Measurements from ENCODE around the gene ZBTB25.
A peak's percentile ranks its signal among the peaks of the same experiment; 100 is the strongest.

The ZBTB25 gene

GRCh38 chr14:64475585-64476273 is 27.9 kb downstream of the ZBTB25 start:
- DNase-seq = no peak

GRCh38 chr14:64474698-64475097 is 28.9 kb downstream of the ZBTB25 start:
- DNase-seq = no peak

GRCh38 chr14:64474041-64474440 is 29.6 kb downstream of the ZBTB25 start:
- no peak for DNase-seq

GRCh38 chr14:64468451-64468850 is 35.2 kb downstream of the ZBTB25 start:
- no peak for DNase-seq

DNA sequence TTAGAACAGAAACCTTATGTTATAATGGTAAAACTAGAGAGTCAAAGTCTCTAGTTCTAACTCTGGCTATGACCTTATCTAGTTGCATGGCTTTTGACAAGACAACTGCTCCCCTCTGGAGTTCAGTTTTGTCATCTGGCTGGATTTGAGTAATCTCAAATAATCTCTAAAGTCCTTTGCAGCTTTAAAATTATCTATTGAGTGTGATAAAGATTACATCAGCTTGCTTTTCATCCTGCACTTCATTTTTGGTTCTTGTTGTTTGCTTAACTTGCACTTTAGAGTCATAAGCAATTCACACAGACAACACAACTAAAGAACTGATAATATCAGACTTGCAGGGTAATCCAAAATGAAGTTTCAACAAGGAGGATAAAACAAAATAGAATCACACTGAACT is 36.1 kb downstream of the ZBTB25 start:
- DNase-seq = no peak

GRCh38 chr14:64467101-64467500 is 36.5 kb downstream of the ZBTB25 start:
- DNase-seq = no peak

DNA sequence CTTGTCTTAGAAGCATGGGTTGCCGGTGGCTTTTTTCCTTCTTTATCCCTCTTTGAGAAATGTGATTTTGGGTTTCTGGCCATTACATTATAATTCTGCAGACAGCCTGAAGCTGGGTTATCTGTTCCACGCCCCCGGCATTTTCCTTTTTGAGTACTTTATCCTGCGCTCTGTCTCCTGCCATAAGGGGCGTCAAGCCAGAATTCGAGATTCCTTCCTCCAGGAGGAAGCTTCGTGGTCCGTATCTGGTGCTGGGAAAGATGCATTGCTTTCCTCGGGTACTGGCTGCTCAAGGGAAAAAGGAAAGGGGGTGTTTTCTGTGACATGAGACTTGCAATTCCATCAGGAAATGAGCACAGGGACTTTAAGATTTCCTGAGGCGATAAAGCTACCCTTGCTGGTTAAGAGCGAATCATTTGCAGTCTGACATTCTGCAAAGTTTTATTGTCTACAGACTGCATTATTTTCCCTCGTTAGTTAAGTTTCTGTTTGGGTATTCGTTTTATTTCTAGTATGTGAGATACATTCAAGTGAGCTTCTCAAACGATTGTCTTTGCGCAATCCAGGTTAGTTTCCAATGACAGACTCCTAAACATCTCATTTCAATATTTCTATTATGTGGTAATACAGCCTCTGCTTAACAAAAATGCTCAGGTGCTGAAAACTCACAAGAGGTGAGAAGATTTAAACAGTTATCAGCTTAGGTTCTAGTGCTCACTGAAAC is 37.6 kb downstream of the ZBTB25 start:
- peak; percentile 41 for DNase-seq

DNA sequence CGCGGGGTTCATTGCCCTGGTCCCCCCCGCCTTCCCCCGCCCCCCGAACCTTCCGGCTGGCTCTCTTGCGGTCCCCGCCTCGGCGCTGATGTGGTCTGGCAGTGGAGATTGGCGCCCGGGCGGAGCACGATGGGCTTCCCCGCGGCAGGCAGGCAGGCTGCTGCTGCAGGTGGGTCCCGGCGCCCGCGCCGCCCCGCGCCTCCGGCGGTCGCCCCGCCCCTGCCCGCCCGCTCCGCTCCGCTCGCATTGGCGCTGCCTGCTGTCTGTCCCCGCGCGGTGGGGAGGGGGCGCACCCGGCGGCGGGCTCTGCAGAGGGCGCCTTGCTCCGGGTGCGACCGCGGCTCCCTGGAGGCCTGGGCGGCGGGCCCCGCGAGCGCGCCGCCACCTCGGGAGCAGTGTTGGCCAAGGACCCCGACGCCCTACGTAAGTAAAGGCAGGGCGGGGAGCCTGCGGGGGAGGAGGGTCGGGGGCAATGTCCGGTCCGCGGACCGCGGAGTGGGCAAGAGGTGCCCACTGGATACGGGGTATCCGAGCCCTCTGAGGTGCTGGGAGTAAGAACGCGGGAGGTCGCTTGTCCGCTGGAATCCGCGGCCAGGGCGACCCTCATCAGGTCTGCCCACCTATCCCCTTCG is 38.3 kb downstream of the ZBTB25 start, which contains the start of gene AKAP5:
Gene AKAP5 (plus strand): TSS at position 309 of the 632 bp plus-strand sequence. CDS start 2,896 bp downstream, outside the sequence.
- peak; percentile 83 for DNase-seq

GRCh38 chr14:64464651-64465050 is 39.0 kb downstream of the ZBTB25 start:
- DNase-seq = peak; percentile 73

GRCh38 chr14:64463873-64464272 is 39.8 kb downstream of the ZBTB25 start:
- DNase-seq = no peak

- no peak for DNase-seq
Measured at GRCh38 chr14:64463195-64463594, 40.4 kb downstream of the ZBTB25 start.

DNA sequence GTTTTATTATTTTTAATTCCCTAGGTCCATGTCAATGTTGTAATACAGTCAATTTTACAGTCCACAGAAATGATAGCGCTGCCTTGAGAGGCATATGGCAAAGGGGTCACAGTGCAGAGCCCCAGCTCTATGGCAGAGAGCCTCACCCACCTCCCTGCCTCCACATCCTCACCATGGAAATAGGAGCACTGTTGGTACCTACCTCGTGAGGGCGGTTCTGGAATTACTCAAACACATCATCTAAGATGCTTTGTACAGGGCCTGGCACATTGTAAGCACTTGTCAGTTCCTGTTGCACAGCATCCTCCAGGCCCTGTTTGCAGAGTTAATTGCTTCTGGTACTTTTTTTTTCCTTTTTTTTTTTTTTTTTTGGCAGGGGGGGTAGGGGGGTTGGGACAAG is 42.4 kb downstream of the ZBTB25 start:
- no peak for DNase-seq

DNA sequence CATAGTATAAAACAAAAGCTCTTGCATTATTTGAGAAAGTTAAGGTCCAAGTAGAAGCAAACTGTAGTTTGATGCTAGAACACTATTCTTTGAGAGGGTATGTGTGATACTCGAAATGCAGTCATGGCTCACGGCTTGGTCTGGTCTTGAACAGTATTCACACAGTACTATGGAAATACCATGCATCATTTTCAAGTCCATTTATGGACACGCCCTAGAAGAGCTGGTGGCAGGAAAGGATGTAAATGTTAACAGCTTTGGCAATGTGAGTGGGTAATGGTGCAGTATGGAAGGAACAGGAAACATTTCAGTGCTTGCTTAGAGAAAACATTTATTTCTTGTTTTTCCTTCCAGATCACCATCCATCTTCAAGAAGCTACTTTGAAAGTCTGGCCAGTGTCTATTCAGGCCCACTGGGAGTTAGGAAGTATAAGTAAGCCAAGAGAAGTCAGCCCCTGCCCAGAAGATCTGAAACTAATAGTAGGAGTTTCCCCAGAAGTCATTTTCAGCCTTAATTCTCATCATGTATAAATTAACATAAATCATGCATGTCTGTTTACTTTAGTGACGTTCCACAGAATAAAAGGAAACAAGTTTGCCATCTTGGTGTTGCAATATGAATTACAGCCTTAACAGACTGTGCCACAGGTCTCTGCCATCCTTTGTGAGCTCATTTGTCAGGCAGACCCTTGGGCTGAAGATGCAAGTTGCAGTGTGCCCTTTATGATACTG is 44.1 kb downstream of the ZBTB25 start:
- DNase-seq = no peak

GRCh38 chr14:64454671-64455070 is 49.0 kb downstream of the ZBTB25 start:
- no peak for DNase-seq

DNA sequence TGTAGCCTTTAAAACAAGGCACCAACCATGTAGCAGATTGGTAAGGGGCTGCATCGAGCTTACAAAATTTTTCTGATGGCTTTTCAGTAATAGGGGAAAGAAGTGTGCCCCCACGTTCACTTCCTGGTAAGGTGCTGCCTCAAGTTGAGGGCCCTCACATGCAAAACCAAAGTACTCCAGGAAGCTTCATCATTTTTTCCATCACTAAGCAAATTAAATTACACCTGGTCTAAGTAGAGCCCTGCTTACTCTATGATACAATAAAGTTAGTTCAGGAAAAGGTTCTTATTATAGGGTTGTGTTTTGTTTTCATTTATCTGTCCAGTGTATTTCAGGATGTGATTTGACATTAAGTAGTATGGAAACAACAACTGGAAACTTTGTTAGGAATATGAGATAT is 53.4 kb downstream of the ZBTB25 start:
- DNase-seq = no peak

GRCh38 chr14:64447876-64448670 is 55.6 kb downstream of the ZBTB25 start:
- DNase-seq = no peak

GRCh38 chr14:64444984-64445845 is 58.4 kb downstream of the ZBTB25 start:
- DNase-seq = no peak

- no peak for DNase-seq
Measured at GRCh38 chr14:64444140-64444539, 59.5 kb downstream of the ZBTB25 start.

- DNase-seq = no peak
Measured at GRCh38 chr14:64442300-64442988, 61.2 kb downstream of the ZBTB25 start.

- no peak for DNase-seq
Measured at GRCh38 chr14:64440494-64440893, 63.1 kb downstream of the ZBTB25 start.

DNA sequence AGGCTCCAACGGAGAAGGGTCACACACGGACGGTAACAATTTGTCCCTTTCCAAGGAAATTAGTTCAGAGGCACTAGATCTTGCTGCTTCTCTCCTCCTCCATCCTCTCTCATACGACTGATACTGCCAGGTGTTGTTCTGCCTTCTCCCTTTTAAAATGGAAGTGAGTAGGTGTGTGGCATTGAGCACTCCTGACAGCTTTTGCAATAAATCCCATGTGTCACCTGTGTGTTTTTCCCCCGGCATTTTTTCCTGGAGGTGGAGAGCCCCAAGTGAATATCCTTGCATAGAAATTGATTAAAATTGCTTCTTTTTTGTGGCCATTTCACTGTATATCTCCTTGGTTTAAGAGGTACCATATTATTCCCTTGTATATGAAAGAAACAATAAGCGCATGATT is 64.5 kb downstream of the ZBTB25 start:
- no peak for DNase-seq

Data from NCI-H510A treated with DMSO at 0.1 percent for 48 hours (cell line).